ENCODE measurements around the gene NFIX. TPM values are rescaled to one million over a fixed set of nuclear protein-coding genes. Genes with fewer than 3 reads are reported as not detected.

Gene NFIX
- total RNA-seq, 4 donors from 2014 or later: 56.0 to 154 (median 79.4) TPM

GRCh38 chr19:13099073-13099999, 104.1 kb downstream of the NFIX start:
- peak overlapping the region; percentile 77 to 90 (median 85) for H3K27ac ChIP-seq (replicated peaks in 1 of 4)
- 45% methylated on average over 11 of the region's 77 CpGs for WGBS
- DNase-seq (ENCODE audit: extremely low spot score): no peak

GRCh38 chr19:13100031-13100588, 104.8 kb downstream of the NFIX start:
- Histone ChIP-seq H3K4me1 (peaks cover 66 to 96% (median 92%) of the 10 kb centered on the region in 4 donors), H3K27me3 (peaks cover 0 to 8% (median 0%) of the 10 kb centered on the region in 4 donors), H3K27ac (replicated peaks in 1 of 4) (peak overlapping the region; percentile 77 to 90 (median 85)), H3K9me3 (no peaks in the 10 kb centered on the region), H3K36me3 (peaks cover 0 to 14% (median 8%) of the 10 kb centered on the region in 4 donors), H3K4me3 (peak overlapping the region; percentile 49 to 59 (median 52))
- no peak for DNase-seq (ENCODE audit: extremely low spot score)
- WGBS: 50% methylated on average over 6 of the region's 12 CpGs
- intact Hi-C loops (cut with DNase I): no loop called here
- no peak for TF ChIP-seq POLR2AphosphoS5 (IDR thresholded peaks at IDR 0.05)

More at GRCh38 chr19:13099073-13099999, 104.1 kb downstream of the NFIX start:
- TF ChIP-seq POLR2AphosphoS5 (IDR thresholded peaks at IDR 0.05) (peak; percentile 80), CTCF (IDR thresholded peaks at IDR 0.05) (no peak)
- H3K27me3 ChIP-seq: peaks cover 0 to 8% (median 0%) of the 10 kb centered on the region in 4 donors
- H3K36me3 ChIP-seq: peaks cover 5 to 21% (median 15%) of the 10 kb centered on the region in 4 donors
- intact Hi-C loops (cut with DNase I): no loop called here
- H3K9me3 ChIP-seq: no peaks in the 10 kb centered on the region
- peak overlapping the region; percentile 49 to 59 (median 52) for H3K4me3 ChIP-seq
- peaks cover 70 to 96% (median 96%) of the 10 kb centered on the region in 4 donors for H3K4me1 ChIP-seq

- peaks cover 57 to 88% (median 83%) of the 10 kb centered on the region in 4 donors for H3K4me1 ChIP-seq
- H3K9me3 ChIP-seq: no peaks in the 10 kb centered on the region
- TF ChIP-seq POLR2A (IDR thresholded peaks at IDR 0.05; ENCODE audit: low read depth) (no peak), CTCF (IDR thresholded peaks at IDR 0.05) (peak; percentile 8 to 26 (median 19))
- peak overlapping the region; percentile 77 to 90 (median 85) for H3K27ac ChIP-seq (replicated peaks in 1 of 4)
- peaks cover 0 to 8% (median 0%) of the 10 kb centered on the region in 4 donors for H3K27me3 ChIP-seq
- 52% methylated on average over 10 of the region's 18 CpGs for WGBS
- peak overlapping the region; percentile 43 to 57 (median 52) for H3K4me3 ChIP-seq
- DNase-seq (ENCODE audit: extremely low spot score): no peak
- peaks cover 0 to 9% (median under 1%) of the 10 kb centered on the region in 4 donors for H3K36me3 ChIP-seq
- intact Hi-C loops (cut with DNase I): no loop called here
Observed at GRCh38 chr19:13100841-13101589, 105.7 kb downstream of the NFIX start.

- no peak for DNase-seq (ENCODE audit: extremely low spot score)
- Histone ChIP-seq H3K4me3 (peak overlapping the region; percentile 43 to 57 (median 52)), H3K27me3 (peaks cover 0 to 8% (median 0%) of the 10 kb centered on the region in 4 donors), H3K9me3 (no peaks in the 10 kb centered on the region), H3K4me1 (peaks cover 57 to 81% (median 75%) of the 10 kb centered on the region in 4 donors), H3K36me3 (peaks cover 0 to 9% (median 2%) of the 10 kb centered on the region in 4 donors), H3K27ac (replicated peaks in 1 of 4) (peak overlapping the region; percentile 70 to 90 (median 75))
- 72% methylated on average over 7 of the region's 7 CpGs for WGBS
- TF ChIP-seq POLR2AphosphoS5 (IDR thresholded peaks at IDR 0.05) (no peak), POLR2A (IDR thresholded peaks at IDR 0.05; ENCODE audit: low read depth) (no peak), EP300 (IDR thresholded peaks at IDR 0.05) (no peak), CTCF (IDR thresholded peaks at IDR 0.05) (no peak)
- intact Hi-C loops (cut with DNase I): no loop called here
Observed at GRCh38 chr19:13101590-13102415, 106.5 kb downstream of the NFIX start.
